ENCODE results near the gene EYA2. TPM values are rescaled to one million over a fixed set of nuclear protein-coding genes. Genes with fewer than 3 reads are reported as not detected.

The EYA2 gene
- total RNA-seq, 1 experiment from 2014 or later: 0.25 TPM

DNA sequence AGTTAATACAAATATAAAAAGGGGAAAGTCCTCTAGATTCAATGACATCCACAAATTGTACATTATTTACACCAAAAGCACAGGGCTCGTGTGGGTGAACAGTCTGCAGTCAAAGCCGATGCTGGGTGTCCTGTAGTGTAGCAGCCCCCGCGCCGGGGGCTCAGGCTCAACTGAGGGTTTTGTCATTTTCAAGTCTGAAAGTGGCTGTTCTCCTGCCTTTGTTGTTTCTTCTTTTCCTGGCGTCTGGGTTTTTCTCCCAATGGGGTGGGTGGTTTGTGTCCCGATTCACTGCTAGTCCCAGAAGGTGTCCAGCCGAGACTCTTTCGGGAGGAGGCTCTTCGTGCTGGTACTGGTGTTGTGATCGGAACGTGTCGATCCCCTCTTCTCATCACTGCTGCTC is 315.8 kb downstream of the EYA2 start:
- H3K27ac Mint-ChIP-seq (ENCODE audit: unreplicated experiment): no peak overlapping the region
- no TSS peak for BruUV-seq (replicated peaks)
- ChIA-PET CTCF (no interaction called here), POLR2A (no interaction called here)
- H3K36me3 Mint-ChIP-seq (ENCODE audit: insufficient read depth, unreplicated experiment): peaks cover 2% of the 10 kb centered on the region
- Histone ChIP-seq H3K4me3 (ENCODE audit: low read depth, low read length) (no peak overlapping the region), H3K9me3 (no peaks in the 10 kb centered on the region), H3K36me3 (ENCODE audit: control insufficient read depth, insufficient read depth, low read length) (peaks cover 27% of the 10 kb centered on the region), H3K27me3 (replicated peaks; ENCODE audit: control insufficient read depth, insufficient read depth, low read length) (no peaks in the 10 kb centered on the region), H3K4me1 (no peaks in the 10 kb centered on the region)
- H3K27me3 Mint-ChIP-seq (ENCODE audit: insufficient read depth, unreplicated experiment): no peaks in the 10 kb centered on the region
- H3K4me3 Mint-ChIP-seq (ENCODE audit: unreplicated experiment): no peak overlapping the region
- no peak for DNase-seq
- no peaks in the 10 kb centered on the region for H3K9me3 Mint-ChIP-seq (ENCODE audit: unreplicated experiment)
- TF ChIP-seq, protein P1, sequence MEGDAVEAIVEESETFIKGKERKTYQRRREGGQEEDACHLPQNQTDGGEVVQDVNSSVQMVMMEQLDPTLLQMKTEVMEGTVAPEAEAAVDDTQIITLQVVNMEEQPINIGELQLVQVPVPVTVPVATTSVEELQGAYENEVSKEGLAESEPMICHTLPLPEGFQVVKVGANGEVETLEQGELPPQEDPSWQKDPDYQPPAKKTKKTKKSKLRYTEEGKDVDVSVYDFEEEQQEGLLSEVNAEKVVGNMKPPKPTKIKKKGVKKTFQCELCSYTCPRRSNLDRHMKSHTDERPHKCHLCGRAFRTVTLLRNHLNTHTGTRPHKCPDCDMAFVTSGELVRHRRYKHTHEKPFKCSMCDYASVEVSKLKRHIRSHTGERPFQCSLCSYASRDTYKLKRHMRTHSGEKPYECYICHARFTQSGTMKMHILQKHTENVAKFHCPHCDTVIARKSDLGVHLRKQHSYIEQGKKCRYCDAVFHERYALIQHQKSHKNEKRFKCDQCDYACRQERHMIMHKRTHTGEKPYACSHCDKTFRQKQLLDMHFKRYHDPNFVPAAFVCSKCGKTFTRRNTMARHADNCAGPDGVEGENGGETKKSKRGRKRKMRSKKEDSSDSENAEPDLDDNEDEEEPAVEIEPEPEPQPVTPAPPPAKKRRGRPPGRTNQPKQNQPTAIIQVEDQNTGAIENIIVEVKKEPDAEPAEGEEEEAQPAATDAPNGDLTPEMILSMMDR (IDR thresholded peaks at IDR 0.05; ENCODE audit: insufficient read depth in 1 of 2, low read depth in 1 of 2, low read length in 1 of 2, severe bottlenecking in 1 of 2, unreplicated experiment in 1 of 2): no peak
- intact Hi-C loops (cut with micrococcal nuclease; ENCODE audit: unreplicated experiment): no loop called here
- peaks cover 14% of the 10 kb centered on the region for H3K4me1 Mint-ChIP-seq (ENCODE audit: low read depth, unreplicated experiment)

DNA sequence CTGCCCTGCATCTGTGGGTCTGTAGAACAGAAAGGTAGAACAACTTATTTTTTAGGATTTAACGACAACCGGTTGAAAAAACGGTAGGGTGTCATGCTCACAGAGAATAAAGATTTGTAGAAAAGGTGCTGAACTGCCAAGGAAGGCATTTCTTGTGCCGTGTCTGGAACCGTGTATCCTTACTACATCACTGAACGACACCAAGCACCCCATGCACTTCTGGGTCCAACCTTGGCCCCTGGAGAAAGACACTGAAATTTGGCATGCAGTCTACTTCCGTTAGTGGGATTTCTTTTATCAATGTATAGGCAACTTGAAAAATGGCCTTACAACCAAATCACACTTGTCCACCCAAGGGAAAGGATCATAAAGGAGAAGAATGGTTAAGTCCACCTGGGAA is 316.4 kb downstream of the EYA2 start:
- POLR2A ChIA-PET: no interaction called here
- DNase-seq: no peak
- no TSS peak for BruUV-seq (replicated peaks)
- intact Hi-C loops (cut with micrococcal nuclease; ENCODE audit: unreplicated experiment): no loop called here
- H3K4me3 ChIP-seq (ENCODE audit: low read depth, low read length): no peak overlapping the region
- H3K36me3 ChIP-seq (ENCODE audit: control insufficient read depth, insufficient read depth, low read length): peaks cover 29% of the 10 kb centered on the region
- Mint-ChIP-seq H3K27ac (ENCODE audit: unreplicated experiment) (no peak overlapping the region), H3K9me3 (ENCODE audit: unreplicated experiment) (no peaks in the 10 kb centered on the region), H3K4me3 (ENCODE audit: unreplicated experiment) (no peak overlapping the region), H3K4me1 (ENCODE audit: low read depth, unreplicated experiment) (peaks cover 8% of the 10 kb centered on the region), H3K36me3 (ENCODE audit: insufficient read depth, unreplicated experiment) (peaks cover 8% of the 10 kb centered on the region), H3K27me3 (ENCODE audit: insufficient read depth, unreplicated experiment) (no peaks in the 10 kb centered on the region)
- no peaks in the 10 kb centered on the region for H3K27me3 ChIP-seq (replicated peaks; ENCODE audit: control insufficient read depth, insufficient read depth, low read length)
- TF ChIP-seq, protein P1 (IDR thresholded peaks at IDR 0.05; ENCODE audit: insufficient read depth in 1 of 2, low read depth in 1 of 2, low read length in 1 of 2, severe bottlenecking in 1 of 2, unreplicated experiment in 1 of 2): no peak
- H3K9me3 ChIP-seq: no peaks in the 10 kb centered on the region
- H3K4me1 ChIP-seq: no peaks in the 10 kb centered on the region
- CTCF ChIA-PET: no interaction called here

DNA sequence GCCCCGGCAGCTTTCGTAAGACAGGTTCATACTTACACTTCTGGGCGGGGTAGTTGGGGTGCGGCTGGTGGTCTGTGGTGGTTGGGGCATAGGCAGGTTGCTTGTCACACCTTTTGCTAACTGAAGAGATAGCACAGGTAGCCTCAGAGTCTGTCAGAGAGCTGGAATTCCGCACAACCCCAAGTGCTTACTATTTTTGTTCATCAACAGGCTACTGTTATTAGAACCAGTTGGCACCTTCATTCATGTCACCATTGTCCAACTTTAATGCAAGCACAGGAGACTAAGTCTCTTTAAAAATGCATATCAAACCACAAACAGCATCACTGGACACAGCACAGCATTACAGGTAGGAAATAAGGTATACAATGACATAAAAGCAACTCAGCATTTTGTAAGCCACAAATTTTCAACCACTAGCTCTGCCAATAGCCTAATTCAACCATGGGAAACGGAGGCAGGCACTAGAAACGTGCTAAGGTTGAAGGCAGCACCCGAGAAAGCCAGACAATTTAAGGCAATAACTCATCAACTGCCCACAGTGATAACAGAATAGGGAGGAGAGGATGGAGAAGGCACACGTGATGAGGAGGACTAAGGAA is 318.1 kb downstream of the EYA2 start:
- TF ChIP-seq, protein P1 (IDR thresholded peaks at IDR 0.05; ENCODE audit: insufficient read depth in 1 of 2, low read depth in 1 of 2, low read length in 1 of 2, severe bottlenecking in 1 of 2, unreplicated experiment in 1 of 2): no peak
- Histone ChIP-seq H3K4me3 (ENCODE audit: low read depth, low read length) (no peak overlapping the region), H3K36me3 (ENCODE audit: control insufficient read depth, insufficient read depth, low read length) (peaks cover 33% of the 10 kb centered on the region), H3K4me1 (no peaks in the 10 kb centered on the region), H3K27me3 (replicated peaks; ENCODE audit: control insufficient read depth, insufficient read depth, low read length) (no peaks in the 10 kb centered on the region), H3K9me3 (no peaks in the 10 kb centered on the region)
- Mint-ChIP-seq H3K27me3 (ENCODE audit: insufficient read depth, unreplicated experiment) (no peaks in the 10 kb centered on the region), H3K27ac (ENCODE audit: unreplicated experiment) (no peak overlapping the region), H3K4me3 (ENCODE audit: unreplicated experiment) (no peak overlapping the region), H3K36me3 (ENCODE audit: insufficient read depth, unreplicated experiment) (peaks cover 24% of the 10 kb centered on the region), H3K4me1 (ENCODE audit: low read depth, unreplicated experiment) (no peaks in the 10 kb centered on the region), H3K9me3 (ENCODE audit: unreplicated experiment) (no peaks in the 10 kb centered on the region)
- no TSS peak for BruUV-seq (replicated peaks)
- intact Hi-C loops (cut with micrococcal nuclease; ENCODE audit: unreplicated experiment): no loop called here
- CTCF ChIA-PET: no interaction called here
- no peak for DNase-seq
- POLR2A ChIA-PET: interaction anchor here (0.6 kb wide), 1 partner anchor 345 kb away, joined by 11 read pairs; no protein-coding TSS in a partner anchor

Data from Caco-2 (cell line).